ENCODE measurements around the gene TSG101. TPM values are rescaled to one million over a fixed set of nuclear protein-coding genes. Genes with fewer than 3 reads are reported as not detected.
A peak's percentile ranks its signal among the peaks of the same experiment; 100 is the strongest.

TSG101 gene, protein sequence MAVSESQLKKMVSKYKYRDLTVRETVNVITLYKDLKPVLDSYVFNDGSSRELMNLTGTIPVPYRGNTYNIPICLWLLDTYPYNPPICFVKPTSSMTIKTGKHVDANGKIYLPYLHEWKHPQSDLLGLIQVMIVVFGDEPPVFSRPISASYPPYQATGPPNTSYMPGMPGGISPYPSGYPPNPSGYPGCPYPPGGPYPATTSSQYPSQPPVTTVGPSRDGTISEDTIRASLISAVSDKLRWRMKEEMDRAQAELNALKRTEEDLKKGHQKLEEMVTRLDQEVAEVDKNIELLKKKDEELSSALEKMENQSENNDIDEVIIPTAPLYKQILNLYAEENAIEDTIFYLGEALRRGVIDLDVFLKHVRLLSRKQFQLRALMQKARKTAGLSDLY
- 31.9 and 96.1 TPM in 2 replicates for total RNA-seq (ENCODE audit: low replicate concordance)

DNA sequence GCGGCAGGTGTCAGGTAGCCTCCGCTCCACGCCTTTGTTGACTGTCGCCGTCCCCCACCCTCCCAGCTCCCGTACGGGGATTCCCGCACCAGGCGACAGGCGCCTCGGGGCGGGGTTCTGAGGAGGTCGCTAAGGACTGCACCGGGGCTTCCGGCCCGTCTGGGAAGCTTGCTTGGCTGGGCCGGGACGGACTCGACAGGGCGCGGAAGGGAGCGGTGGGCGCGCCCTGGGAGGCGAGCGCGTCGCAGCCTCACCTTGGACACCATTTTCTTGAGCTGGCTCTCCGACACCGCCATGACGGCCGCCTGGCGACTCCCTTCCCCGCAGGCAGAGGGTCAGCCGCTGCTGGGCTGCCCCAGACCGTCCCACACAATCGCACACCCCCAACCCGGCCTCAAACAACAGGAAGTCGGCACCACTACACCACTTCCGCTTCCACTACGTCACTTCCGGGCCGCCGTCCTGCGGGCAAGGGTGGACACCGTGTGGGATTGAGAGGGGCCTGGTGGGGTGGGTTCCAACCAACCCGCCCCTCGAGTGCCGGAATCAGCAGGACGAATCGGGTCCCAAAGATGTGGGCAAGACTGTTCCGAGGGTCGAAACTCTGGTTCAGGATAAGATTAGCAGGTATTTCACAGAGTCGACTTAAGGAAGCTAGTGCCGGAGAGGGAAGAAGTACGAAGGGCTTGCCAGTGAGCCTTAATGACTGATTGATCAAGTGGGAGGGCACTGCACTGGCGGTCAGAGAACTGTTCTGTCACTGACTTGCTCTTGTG, at the start of gene TSG101:
TSG101 (minus strand) TSS at position 422 of the 776 bp plus-strand sequence; CDS start at position 296, 126 bp downstream.
- TF ChIP-seq, protein P1, sequence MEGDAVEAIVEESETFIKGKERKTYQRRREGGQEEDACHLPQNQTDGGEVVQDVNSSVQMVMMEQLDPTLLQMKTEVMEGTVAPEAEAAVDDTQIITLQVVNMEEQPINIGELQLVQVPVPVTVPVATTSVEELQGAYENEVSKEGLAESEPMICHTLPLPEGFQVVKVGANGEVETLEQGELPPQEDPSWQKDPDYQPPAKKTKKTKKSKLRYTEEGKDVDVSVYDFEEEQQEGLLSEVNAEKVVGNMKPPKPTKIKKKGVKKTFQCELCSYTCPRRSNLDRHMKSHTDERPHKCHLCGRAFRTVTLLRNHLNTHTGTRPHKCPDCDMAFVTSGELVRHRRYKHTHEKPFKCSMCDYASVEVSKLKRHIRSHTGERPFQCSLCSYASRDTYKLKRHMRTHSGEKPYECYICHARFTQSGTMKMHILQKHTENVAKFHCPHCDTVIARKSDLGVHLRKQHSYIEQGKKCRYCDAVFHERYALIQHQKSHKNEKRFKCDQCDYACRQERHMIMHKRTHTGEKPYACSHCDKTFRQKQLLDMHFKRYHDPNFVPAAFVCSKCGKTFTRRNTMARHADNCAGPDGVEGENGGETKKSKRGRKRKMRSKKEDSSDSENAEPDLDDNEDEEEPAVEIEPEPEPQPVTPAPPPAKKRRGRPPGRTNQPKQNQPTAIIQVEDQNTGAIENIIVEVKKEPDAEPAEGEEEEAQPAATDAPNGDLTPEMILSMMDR (IDR thresholded peaks at IDR 0.05; ENCODE audit: insufficient read depth, low read length), result no peak
- H3K4me3 ChIP-seq (ENCODE audit: low read depth, low read length), result peak within 1 kb of the TSS; percentile 90
- DNase-seq (ENCODE audit: low read depth), result peak; percentile 93

DNA sequence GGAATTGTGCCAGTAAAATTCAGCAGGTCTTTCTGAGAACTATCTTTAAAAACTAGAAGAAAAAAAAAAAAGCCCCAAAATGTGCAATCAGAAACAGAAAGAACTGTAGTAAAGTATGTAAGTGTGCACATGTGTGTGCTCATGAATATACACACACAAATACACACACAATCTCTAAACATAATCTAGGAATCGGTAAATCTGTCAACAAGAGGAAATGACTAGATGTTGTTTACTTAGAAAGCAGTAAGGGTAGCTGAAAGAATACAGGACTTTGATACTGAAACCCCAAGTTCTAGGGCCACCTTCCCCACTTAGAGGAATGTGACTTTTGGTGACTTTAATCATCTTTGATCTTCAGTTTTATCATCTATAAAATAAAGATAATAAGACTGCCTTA, 48.6 kb upstream of the TSG101 start:
- H3K4me3 ChIP-seq (ENCODE audit: low read depth, low read length), result no peak overlapping the region
- no peak for DNase-seq (ENCODE audit: low read depth)
- TF ChIP-seq, protein P1 (IDR thresholded peaks at IDR 0.05; ENCODE audit: insufficient read depth, low read length), result no peak

DNA sequence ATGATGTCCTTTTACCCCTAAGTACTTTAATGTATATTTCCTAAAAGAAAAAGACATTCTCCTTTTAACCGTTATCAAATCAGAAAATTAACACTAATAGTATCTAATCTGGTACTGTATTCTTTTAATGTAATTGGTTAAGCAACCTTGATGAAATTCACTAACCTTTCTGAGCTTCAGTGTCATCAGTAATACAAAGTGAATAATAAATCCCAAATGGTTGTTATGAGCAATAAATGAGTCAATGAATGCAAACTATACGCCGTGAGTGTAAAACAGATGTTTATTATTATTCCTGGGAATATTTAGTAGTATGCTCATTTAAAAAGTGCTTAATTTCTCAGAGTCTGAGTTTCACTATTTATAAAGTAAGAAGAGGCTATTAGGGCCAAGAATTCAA, 40.3 kb upstream of the TSG101 start:
- H3K4me3 ChIP-seq (ENCODE audit: low read depth, low read length), result no peak overlapping the region
- TF ChIP-seq, protein P1 (IDR thresholded peaks at IDR 0.05; ENCODE audit: insufficient read depth, low read length), result no peak
- DNase-seq (ENCODE audit: low read depth), result no peak

DNA sequence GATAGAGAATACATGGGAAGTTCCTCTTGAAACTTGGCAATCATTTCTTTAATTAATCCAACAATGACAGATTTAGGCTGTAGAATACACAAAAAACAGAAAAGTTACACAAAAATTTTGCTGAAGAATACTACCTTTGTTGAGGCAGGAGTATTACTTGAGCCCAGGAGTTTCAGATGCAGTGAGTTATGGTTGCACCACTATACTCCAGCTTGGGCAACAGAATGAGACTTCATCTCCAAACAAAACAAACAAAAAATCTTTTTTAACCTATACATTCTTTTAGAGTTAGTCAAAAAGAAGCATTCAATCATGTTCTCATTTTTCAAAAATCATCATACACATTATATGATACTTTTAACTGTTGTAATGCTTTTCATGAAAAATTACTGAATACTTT, 39.7 kb upstream of the TSG101 start:
- TF ChIP-seq, protein P1 (IDR thresholded peaks at IDR 0.05; ENCODE audit: insufficient read depth, low read length), result no peak
- peak; percentile 7 for DNase-seq (ENCODE audit: low read depth)
- H3K4me3 ChIP-seq (ENCODE audit: low read depth, low read length), result no peak overlapping the region

DNA sequence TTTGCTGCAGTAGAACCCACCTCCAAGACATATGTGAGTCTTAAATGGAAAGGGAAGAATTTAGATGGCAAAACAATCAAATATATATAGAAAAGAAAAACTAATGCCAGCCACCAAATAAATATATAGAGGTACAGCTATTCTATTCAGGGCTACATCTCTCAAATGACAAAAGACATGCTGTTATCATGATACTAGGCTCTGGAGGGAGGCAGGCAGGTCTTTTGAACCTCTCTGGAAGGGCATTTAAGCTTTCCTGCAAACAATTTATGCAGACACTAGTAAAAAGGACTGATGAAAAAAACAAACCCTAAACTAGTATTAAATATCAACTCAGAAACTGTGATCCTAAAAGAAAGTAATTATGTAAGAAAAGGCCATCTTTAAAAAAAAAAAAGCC, 37.4 kb upstream of the TSG101 start:
- no peak for DNase-seq (ENCODE audit: low read depth)
- TF ChIP-seq, protein P1 (IDR thresholded peaks at IDR 0.05; ENCODE audit: insufficient read depth, low read length), result no peak
- H3K4me3 ChIP-seq (ENCODE audit: low read depth, low read length), result no peak overlapping the region

DNA sequence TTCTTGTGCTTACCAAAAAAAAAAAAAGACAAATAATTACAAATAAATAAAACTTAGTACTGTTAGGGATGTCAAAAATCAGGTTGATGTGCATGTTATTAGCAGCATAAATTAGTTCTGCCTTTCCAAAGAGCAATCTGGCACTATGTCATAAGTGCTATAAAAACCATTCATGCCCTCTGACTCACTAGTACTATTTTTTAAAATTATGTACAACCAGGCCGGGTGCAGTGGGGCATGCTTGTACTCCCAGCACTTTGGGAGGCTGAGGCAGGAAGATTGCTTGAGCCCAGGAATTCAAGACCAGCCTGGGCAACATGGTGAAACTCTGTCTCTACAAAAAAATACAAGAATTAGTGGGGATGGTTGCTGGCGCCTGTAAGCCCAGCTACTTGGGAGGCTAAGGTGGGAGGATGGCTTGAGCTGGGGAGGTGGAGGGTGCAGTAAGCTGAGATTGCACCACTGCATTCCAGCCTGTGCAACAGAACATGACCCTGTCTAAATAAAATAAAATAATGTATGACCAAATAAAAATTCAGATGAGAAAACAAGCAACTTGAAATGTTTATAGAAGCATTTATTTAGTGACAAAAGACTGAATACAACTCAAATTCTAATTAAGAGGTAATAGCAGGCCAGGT, 36.5 kb upstream of the TSG101 start:
- no peak for DNase-seq (ENCODE audit: low read depth)
- TF ChIP-seq, protein P1 (IDR thresholded peaks at IDR 0.05; ENCODE audit: insufficient read depth, low read length), result no peak
- H3K4me3 ChIP-seq (ENCODE audit: low read depth, low read length), result no peak overlapping the region
